ENCODE measurements around the gene CYS1.

DNA sequence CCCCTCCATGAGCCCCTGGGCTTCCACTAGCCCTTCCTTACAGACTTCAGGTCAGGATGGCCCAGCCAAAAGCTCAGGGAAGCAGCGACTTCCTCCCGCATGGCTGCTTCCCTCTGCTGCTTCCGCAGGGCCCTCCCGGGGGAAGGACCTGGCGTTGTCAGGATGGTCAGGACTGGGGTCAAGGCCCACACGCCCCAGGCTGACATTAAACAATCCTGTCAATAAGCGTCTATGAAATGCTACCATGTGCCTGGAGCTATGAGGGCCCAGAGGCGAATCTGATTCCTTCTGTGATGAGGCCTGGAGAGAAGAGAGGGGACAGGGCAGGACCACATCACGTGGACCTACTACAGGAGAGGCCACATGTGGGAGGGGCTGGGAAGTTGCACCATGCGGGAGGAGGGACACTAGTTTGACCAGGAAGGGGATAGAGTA lies 17.3 kb downstream of the CYS1 start:
- TF ChIP-seq, protein P1, sequence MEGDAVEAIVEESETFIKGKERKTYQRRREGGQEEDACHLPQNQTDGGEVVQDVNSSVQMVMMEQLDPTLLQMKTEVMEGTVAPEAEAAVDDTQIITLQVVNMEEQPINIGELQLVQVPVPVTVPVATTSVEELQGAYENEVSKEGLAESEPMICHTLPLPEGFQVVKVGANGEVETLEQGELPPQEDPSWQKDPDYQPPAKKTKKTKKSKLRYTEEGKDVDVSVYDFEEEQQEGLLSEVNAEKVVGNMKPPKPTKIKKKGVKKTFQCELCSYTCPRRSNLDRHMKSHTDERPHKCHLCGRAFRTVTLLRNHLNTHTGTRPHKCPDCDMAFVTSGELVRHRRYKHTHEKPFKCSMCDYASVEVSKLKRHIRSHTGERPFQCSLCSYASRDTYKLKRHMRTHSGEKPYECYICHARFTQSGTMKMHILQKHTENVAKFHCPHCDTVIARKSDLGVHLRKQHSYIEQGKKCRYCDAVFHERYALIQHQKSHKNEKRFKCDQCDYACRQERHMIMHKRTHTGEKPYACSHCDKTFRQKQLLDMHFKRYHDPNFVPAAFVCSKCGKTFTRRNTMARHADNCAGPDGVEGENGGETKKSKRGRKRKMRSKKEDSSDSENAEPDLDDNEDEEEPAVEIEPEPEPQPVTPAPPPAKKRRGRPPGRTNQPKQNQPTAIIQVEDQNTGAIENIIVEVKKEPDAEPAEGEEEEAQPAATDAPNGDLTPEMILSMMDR (IDR thresholded peaks at IDR 0.05; ENCODE audit: control extremely low read depth in 1 of 3, insufficient read depth in 1 of 3, low read depth in 1 of 3, low read length in 3 of 3), result no peak
- no peak for TF ChIP-seq TEAD4 (IDR thresholded peaks at IDR 0.05; ENCODE audit: low read depth, low read length)
- TF ChIP-seq CHD2 (IDR thresholded peaks at IDR 0.05; ENCODE audit: low read length), result no peak
- TF ChIP-seq, protein P2, sequence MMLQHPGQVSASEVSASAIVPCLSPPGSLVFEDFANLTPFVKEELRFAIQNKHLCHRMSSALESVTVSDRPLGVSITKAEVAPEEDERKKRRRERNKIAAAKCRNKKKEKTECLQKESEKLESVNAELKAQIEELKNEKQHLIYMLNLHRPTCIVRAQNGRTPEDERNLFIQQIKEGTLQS (IDR thresholded peaks at IDR 0.05; ENCODE audit: insufficient read depth, low read depth, low read length), result no peak
- TF ChIP-seq PHF8 (conservative IDR thresholded peaks at IDR 0.05; ENCODE audit: low read depth, low read length), result no peak
- TF ChIP-seq EP300 (IDR thresholded peaks at IDR 0.05; ENCODE audit: borderline replicate concordance in 1 of 2, low read depth in 2 of 2, low read length in 2 of 2), result no peak
- TF ChIP-seq GTF2F1 (IDR thresholded peaks at IDR 0.05; ENCODE audit: borderline replicate concordance, low read depth, low read length), result no peak
- no peak for TF ChIP-seq RFX5 (IDR thresholded peaks at IDR 0.05; ENCODE audit: borderline replicate concordance, low read depth, low read length)
- no peak for TF ChIP-seq POLR2AphosphoS5 (IDR thresholded peaks at IDR 0.05; ENCODE audit: low read depth, low read length)
- TF ChIP-seq, protein P3, sequence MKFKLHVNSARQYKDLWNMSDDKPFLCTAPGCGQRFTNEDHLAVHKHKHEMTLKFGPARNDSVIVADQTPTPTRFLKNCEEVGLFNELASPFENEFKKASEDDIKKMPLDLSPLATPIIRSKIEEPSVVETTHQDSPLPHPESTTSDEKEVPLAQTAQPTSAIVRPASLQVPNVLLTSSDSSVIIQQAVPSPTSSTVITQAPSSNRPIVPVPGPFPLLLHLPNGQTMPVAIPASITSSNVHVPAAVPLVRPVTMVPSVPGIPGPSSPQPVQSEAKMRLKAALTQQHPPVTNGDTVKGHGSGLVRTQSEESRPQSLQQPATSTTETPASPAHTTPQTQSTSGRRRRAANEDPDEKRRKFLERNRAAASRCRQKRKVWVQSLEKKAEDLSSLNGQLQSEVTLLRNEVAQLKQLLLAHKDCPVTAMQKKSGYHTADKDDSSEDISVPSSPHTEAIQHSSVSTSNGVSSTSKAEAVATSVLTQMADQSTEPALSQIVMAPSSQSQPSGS (IDR thresholded peaks at IDR 0.05; ENCODE audit: low read length), result no peak
- no peak for TF ChIP-seq MAX (IDR thresholded peaks at IDR 0.05)
- no peak for TF ChIP-seq POLR2A (IDR thresholded peaks at IDR 0.05; ENCODE audit: control extremely low read depth in 1 of 2, low read depth in 2 of 2, low read length in 2 of 2)
- TF ChIP-seq HDAC2 (IDR thresholded peaks at IDR 0.05; ENCODE audit: borderline replicate concordance in 1 of 2, low read depth in 2 of 2, low read length in 2 of 2), result no peak
- no peak for TF ChIP-seq POU5F1 (IDR thresholded peaks at IDR 0.05; ENCODE audit: low read depth, low read length)

All from H1 (cell line).